Fibroblast of gingiva (primary cell): ENCODE measurements around the gene SFTA2.
"Not testable (repeated sequence)": the region's sequence is repeated elsewhere in the genome, so short reads cannot be mapped to it uniquely, and the experiment has no call there.

Experiments used
- DNase-seq: peaks from one replicate; pipeline ENCODE4 v3.0.0-alpha.2; 2011; ENCODE audit warnings: low read depth

The SFTA2 gene

GRCh38 chr6:30942338-30943060 is 10.5 kb upstream of the SFTA2 start:
- peak; percentile 57 for DNase-seq

DNA sequence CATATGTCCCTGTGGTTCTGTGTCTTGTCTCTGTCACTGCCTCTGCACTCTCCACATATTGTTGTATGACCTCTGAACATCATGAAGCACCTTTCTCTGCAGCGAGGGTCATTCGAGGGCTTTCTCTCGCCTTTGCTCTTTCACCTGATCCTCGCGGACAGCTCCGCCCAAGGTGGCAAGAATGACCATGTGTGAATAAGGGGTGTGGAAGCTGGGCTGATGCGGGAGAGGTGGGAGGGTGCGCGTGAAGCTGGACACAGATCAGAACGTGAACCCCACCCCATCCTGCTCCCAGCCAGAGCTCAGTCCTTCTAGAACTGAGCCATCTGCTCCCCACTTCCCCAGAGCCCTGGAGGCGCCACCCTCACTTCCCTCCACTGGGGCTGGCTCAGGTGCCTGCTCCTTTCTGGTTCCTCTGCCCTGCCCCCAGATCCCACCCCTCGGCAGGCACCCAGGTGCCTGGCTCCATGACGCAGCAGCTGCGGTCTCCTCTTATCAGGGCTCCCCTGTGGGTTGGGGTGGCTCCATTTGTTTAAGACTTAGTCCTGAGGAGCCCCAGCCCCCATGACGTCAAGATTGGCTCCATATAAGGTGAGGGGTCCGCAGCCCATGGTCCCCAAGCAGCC is 8.5 kb upstream of the SFTA2 start, which contains the start of gene MUCL3:
Gene MUCL3 (plus strand): TSS at position 613 of the 626 bp plus-strand sequence. CDS start 27 bp downstream, outside the sequence.
- no peak for DNase-seq

DNA sequence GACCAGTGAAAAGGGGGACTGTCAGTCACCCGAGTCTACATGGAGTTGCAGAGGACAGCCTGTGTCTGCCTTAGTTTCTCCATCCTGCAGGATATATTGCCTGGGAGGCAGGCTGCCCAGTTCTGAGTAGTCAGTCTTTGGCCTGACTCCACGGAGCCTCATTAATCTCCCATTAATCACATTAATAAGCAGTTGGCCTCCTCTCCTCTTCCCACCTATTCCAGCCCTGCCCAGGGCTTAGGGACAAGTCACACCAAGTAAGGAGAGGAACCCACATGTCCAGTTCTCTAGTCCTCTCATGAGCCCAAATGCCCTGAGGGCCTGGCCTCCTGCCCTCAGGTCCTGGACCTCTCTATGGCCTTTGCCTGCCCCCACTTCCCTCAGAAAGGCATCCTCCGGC is 7.5 kb upstream of the SFTA2 start:
- DNase-seq, result no peak

DNA sequence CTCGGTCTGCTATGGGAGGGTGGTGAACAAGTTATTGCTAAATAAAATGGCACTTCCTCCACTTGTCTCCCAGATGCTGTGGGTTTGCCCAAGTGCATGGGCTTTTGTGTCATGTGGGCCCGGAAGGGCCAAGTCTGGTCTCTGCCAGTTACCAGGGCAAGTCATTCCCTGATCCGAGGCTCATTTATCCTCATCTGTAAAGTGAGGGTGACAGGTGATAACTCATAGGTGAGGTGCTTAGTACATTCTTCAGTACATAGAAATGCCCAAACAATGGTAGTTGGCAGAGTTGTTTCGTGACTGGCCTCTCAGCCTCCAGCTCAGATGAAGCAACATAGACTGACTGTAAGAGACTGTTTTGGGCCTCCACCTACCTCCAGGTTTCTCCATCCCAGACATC is 6.8 kb upstream of the SFTA2 start:
- no peak for DNase-seq

DNA sequence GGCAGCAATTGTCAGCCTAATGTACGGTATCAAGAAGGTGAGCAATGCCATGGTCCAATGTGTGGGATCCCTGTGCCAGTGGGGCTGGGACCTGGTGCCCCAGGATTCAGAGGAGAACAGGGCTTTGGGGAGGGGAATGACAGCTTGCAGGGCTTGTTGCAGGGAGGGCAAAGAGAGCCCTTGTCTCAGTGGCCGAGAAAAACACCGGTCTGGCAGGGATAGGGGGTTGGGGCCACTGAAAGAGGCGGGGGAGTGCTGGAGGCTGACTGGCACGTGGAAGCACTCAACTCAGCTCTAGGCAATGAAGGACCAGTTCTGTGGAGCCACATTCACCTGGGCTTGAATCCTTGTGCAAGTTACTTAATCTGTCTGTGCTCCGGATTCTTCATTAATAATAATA is 5.3 kb upstream of the SFTA2 start:
- no peak for DNase-seq

DNA sequence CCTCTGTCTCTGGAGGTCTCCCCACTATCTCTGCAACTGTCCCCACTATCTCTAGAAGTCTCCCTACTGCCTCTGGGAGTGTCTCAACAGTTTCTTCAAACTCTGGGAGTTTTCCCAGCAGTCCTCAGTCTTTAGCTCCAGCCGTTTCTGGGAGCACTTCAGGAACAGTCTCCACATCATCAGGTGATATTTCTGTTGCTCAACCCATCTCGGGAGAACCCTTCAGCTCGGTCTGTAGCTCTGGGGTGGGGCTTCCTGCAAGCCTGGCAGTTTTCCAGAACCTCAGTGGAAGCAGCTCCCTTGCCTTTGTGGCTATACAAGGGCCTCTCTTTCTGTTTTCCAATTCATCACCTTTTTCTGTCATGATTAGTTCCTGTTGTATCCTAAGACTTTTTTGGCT is 3.0 kb upstream of the SFTA2 start:
- no peak for DNase-seq

- DNase-seq, result no peak
Observed at GRCh38 chr6:30932665-30933365, 845 bp upstream of the SFTA2 start.

GRCh38 chr6:30931272-30931671 is 698 bp downstream of the SFTA2 start:
- no peak for DNase-seq

DNA sequence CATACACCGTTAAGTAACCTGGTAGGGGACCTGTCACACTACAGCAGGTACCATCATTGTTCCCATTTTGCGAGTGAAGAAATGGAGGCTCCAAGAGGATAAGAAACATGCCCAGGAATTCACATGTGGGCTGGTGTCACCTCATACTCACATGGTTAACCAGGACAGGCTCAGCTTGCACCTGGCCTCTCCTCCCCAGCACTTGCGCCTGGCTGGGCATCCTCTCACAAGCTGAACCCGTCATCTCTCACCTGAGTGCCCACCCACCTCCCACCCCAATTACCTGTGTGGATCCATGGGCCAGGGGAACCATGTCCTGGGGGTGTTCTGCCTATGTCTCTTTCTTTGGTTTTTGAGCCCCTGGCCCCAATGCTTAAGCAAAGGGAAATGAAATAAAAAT is 1.5 kb downstream of the SFTA2 start:
- no peak for DNase-seq

- no peak for DNase-seq
Observed at GRCh38 chr6:30928677-30929076, 3.3 kb downstream of the SFTA2 start.

GRCh38 chr6:30927080-30927479 is 4.9 kb downstream of the SFTA2 start:
- DNase-seq, result not testable (repeated sequence)

DNA sequence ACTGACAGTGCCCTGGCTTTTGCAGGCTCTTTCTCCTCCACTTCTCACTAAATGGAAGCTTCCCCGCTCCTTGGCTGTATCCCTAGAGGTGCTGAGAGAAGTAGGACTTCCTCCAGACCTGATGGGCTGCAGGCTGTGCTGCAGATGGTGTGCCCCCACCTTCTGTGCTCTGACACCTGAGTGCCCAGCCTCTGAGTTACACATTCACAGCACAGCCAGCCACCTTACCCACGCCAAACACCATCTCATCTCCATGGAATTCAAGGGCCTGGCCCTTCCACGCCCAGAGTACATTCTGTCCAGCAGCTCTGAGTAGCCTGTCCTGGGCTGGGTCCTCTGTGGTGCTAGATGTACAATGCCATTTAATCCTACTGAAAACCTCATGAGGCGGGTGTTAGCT is 5.3 kb downstream of the SFTA2 start:
- DNase-seq, result no peak

- DNase-seq, result not testable (repeated sequence)
Observed at GRCh38 chr6:30924040-30924627, 7.8 kb downstream of the SFTA2 start.

DNA sequence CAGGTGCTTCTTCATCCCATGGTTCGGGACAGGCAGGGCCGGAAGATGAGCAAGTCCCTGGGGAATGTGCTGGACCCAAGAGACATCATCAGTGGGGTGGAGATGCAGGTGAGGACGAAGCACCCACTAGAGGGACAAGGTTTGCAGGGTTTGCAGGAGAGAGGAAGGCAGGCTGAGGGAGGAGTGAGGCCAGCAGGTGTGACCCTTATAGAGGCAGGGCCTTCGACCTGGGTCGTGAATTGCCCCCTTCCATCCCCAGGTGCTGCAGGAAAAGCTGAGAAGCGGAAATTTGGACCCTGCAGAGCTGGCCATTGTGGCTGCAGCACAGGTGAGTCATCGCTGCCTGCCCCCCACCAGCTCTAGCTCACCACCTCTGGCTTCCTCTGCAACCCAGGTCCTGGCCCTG is 9.5 kb downstream of the SFTA2 start:
- no peak for DNase-seq

- no peak for DNase-seq
Observed at GRCh38 chr6:30918670-30919069, 13.3 kb downstream of the SFTA2 start.

- DNase-seq, result no peak
Observed at GRCh38 chr6:30917487-30917886, 14.5 kb downstream of the SFTA2 start.

DNA sequence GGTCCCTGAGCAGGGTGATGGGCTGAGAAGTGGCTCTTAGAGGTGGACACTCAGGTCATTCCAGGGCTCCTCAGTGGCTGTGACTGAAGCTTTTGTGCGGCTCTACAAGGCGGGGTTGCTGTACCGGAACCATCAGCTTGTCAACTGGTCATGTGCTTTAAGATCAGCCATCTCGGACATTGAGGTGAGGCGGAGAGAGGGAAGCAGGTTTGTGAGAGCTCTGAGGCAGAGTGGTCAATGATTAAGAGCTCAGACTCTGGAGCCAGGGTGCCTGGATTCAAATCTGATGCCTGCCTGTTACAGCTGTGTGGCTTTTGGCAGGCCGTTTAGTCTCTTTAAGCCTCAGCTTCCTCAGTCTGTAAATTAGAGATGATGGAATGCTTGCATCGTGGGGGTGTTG is 14.9 kb downstream of the SFTA2 start:
- no peak for DNase-seq

DNA sequence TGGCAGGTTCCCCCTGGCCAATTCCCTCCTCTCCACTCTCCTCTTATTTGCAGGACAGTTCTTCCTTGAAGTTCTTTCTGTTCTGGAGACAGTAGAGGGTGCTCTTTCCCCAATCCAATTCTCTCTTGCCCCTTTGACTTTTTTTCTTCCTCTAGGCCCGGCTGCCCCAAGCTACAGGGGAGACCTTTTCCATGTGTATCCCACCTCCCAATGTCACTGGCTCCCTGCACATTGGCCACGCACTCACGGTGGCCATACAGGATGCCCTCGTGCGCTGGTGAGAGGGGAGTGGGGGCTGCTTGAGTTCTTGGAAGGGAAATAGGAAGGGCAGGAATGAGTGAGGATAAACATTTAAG is 16.4 kb downstream of the SFTA2 start:
- peak; percentile 60 for DNase-seq

GRCh38 chr6:30914854-30915590 is 16.9 kb downstream of the SFTA2 start:
- no peak for DNase-seq

DNA sequence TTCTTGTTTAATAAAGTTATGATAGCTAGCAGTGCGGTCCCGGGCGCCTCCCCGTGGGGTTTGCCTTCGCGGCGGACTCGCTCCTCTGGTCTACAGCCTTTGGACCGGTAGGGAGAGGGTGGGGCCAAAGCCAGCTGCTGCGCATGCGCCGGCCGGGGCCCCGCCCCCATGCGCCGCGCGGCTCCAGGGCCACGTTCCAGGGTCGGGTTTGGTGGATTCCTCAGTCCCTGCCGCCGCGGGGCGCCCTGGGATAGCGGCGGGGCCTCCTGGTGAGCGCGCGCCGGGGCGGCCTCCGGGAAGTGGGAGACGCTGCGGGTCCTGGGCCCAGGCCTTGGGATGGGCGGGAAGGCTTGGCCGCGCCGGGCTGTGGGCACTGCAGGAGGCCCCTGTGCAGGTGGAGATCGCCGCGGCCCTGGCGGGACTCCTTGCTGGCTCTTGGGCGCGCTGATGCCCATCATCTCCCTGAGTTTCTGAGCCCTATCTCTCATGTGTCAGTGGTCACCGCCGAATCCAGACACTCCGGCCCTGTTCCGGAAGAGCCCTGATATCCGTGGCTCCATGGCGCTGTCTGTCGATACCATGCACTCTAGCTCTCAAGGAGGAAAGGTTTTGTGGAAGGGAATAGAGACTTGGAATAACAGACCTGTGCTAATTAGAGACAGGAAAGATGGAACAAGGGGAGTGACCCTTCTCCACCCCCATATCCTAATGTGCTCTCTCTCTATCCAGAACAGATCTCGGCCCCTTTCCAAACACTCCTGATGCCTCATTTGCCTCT is 17.7 kb downstream of the SFTA2 start, which contains the start of gene VARS2:
Gene VARS2 (plus strand): TSS at position 163 of the 778 bp plus-strand sequence. CDS start 599 bp downstream, at position 762.
- DNase-seq, result peak; percentile 90

GRCh38 chr6:30913721-30914075 is 18.3 kb downstream of the SFTA2 start:
- DNase-seq, result no peak
